T follicular helper cell (primary cell): ENCODE measurements around the gene AKR1D1.
"Not testable (repeated sequence)": the region's sequence is repeated elsewhere in the genome, so short reads cannot be mapped to it uniquely, and the experiment has no call there.

Experiments used
- DNase-seq: peaks from one replicate; pipeline ENCODE4 v3.0.0-alpha.2; 2020; ENCODE audit warnings: low read depth
- total RNA-seq, 2 experiments: gene quantifications; one replicate each; lab custom pipeline; 2026; lab: John Stamatoyannopoulos, UW

AKR1D1 gene, protein sequence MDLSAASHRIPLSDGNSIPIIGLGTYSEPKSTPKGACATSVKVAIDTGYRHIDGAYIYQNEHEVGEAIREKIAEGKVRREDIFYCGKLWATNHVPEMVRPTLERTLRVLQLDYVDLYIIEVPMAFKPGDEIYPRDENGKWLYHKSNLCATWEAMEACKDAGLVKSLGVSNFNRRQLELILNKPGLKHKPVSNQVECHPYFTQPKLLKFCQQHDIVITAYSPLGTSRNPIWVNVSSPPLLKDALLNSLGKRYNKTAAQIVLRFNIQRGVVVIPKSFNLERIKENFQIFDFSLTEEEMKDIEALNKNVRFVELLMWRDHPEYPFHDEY
- 0 reads per million in 2 experiments for total RNA-seq

- DNase-seq, result no peak
Measured at GRCh38 chr7:138076196-138076595, at the start of gene AKR1D1. Gene AKR1D1 (plus strand): TSS chr7:138076459. CDS start chr7:138076519, 60 bp downstream.

DNA sequence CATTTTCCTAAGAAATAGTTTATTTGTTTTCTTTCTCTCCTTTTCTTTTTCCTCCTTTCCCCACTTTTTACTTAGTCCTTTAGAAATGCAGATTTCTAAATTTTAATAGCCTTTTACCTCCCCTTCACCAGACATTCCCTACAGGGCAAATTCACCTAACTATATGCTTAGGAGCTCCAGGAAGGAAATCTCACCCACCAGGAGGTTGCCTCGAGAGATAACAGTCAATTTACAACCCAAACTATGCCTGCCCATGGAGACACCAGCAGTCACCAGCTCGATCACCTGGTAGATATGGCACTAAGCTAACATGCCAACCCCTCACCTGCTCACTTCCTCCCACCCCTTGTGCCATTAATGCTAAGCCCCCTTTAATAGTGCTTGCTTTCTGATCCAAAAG, 49.2 kb upstream of the AKR1D1 start:
- DNase-seq, result no peak

DNA sequence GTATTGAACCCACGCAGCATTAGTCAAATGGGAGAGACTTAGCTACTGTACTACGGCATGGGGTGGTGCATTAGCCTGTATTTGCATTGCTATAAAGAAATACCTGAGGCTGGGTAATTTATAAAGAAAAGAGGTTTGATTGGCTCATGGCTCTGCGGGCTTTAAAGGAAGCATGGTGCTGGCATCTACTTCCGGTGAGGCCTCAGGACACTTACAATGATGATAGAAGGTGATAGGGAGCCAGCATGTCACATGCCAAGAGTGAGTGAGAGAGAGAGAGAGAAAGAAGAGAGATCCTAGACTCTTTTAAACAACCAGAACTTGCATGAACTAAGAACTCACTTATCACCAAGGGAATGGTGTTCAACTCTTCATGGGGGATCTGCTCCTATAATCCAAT, 47.1 kb upstream of the AKR1D1 start:
- DNase-seq, result no peak

DNA sequence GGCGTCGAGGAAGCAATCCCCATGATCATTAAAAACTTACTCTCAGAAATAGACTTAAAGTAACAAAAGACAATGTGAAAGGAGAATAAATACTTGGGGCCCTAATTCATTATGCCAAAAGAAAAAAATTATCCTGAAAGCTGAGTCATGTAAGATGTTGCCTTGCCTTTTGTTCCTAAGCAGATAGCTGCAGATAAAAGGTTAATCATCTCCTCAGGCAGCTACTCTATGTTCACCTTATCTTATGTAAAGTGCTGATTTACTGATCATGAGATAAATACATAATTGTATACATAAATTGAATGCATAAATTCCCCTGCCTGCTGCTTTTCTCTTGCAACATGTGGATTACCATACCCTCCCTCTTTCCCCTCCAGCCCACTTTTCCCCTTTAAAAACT, 46.3 kb upstream of the AKR1D1 start:
- DNase-seq, result no peak

GRCh38 chr7:138030679-138031351, 45.4 kb upstream of the AKR1D1 start:
- DNase-seq, result no peak

- DNase-seq, result no peak
Measured at GRCh38 chr7:138032186-138032585, 44.1 kb upstream of the AKR1D1 start.

GRCh38 chr7:138032770-138033169, 43.5 kb upstream of the AKR1D1 start:
- no peak for DNase-seq

- no peak for DNase-seq
Measured at GRCh38 chr7:138033241-138033640, 43.0 kb upstream of the AKR1D1 start.

DNA sequence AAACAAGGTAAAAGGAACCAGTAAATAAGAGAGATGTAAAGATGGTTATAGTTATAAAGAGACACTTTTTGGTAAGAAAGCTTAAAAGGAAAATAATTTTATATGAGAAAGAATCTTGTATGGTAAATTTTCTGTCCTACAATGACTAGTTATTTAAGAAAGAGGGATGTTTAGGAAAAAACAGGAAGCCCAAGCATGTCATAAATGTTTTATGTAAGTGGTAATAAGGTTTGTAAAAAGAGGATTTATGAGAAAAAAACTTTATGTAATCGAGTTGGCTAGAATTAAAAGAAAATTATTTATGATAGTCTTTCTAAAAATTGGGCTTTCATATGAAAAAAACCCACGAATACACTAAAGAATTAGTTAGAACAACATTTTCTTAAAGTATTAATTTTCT, 40.1 kb upstream of the AKR1D1 start:
- DNase-seq, result no peak

- not testable (repeated sequence) for DNase-seq
Measured at GRCh38 chr7:138040063-138040462, 36.2 kb upstream of the AKR1D1 start.

- no peak for DNase-seq
Measured at GRCh38 chr7:138044897-138045296, 31.4 kb upstream of the AKR1D1 start.

- no peak for DNase-seq
Measured at GRCh38 chr7:138047907-138048306, 28.4 kb upstream of the AKR1D1 start.

GRCh38 chr7:138049505-138050116, 26.6 kb upstream of the AKR1D1 start:
- no peak for DNase-seq

GRCh38 chr7:138051712-138052247, 24.5 kb upstream of the AKR1D1 start:
- not testable (repeated sequence) for DNase-seq

DNA sequence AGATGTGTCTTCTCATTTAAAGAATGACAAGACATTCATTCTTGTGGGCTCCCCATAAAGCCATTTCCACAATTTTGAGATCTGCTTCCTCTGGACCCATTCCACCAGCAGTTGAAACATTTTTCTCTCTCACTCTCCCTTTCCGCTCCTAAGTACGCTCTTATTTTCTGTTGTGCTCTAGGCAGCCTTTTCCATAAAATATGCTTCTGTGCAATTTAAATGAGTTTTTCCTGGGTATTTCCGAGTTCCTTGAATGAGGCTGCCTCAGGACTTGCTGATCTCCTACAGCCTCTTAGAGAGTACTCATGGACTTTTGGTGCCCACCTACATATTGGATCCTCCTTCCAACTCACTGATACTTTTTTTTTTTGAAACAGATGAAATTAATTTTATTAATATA, 23.6 kb upstream of the AKR1D1 start:
- no peak for DNase-seq

GRCh38 chr7:138055698-138056097, 20.6 kb upstream of the AKR1D1 start:
- DNase-seq, result not testable (repeated sequence)

GRCh38 chr7:138063400-138063799, 12.9 kb upstream of the AKR1D1 start:
- no peak for DNase-seq

- no peak for DNase-seq
Measured at GRCh38 chr7:138064856-138065357, 11.4 kb upstream of the AKR1D1 start.

DNA sequence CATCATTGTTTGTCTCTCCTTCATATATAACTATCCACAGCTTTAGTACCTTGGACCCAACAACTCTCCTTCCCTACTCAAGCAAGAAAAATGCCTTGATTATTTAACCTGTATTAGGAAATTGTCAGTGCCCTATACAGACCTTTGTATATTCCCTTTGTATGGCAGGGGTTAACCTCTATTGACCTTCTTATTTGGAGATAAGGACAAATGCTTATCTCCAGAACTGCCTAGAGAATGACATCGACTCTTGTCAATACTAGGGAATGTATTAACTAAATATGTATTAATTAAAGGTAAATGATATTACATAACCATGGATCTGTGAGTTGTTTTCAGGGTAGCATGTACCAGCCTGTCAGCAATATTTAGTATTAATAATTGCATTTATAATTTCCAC, 10.4 kb upstream of the AKR1D1 start:
- DNase-seq, result no peak

DNA sequence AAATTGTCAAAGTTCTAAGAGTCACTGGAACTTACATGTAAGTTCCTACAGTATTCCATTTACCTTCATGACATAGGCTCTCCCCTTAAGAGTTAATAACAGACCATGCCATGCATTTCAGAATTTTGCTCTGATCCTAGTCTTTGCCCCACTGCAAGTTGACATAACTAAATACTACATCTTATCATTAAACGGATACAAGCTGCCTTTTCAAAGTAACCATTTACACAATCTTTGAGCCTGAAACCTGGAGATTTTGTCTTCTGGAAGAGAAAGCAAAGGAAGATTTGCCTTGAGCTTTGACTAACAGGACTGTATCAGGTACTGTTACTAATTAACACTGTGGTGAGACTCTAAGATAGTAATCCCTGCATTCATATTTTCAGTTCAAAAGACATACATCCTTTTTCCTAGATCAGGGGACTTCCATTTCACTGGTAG, 9.3 kb upstream of the AKR1D1 start:
- DNase-seq, result no peak

DNA sequence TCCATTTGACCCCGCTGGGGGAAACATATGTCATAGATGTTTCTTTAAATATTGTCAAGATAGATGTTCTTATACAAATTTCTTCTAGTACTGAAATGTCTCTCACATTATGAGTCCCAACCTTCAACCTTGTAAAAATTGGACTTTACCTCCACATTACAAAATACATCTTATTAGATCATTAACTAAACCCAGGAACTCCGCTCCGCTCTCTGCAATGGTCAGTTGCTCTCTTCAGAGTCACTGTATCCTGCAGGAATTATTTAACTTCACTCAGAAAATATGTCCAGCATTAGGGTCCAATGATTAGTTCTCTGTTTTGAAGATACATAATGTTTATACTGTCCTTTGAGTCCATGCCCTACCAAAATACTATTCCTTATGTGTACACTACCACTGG, 8.5 kb upstream of the AKR1D1 start:
- no peak for DNase-seq

DNA sequence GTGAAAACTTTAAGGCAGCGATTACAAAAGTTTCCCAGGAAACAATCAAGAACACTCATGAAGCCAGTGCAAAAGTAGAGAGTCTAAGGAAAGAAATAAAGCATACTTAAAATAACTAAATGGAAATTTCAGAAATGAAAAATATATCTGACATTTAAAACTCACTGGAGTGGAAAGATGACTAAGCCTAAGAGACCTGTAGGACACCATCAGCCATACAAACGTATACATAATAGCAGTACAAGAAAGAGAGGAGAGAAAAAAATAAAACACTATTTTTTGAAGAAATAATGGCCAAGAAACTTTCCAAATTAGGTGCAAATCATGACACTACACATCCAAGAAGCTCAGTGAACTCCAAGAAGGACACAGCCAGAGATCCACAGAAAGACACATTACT, 5.4 kb upstream of the AKR1D1 start:
- DNase-seq, result no peak

DNA sequence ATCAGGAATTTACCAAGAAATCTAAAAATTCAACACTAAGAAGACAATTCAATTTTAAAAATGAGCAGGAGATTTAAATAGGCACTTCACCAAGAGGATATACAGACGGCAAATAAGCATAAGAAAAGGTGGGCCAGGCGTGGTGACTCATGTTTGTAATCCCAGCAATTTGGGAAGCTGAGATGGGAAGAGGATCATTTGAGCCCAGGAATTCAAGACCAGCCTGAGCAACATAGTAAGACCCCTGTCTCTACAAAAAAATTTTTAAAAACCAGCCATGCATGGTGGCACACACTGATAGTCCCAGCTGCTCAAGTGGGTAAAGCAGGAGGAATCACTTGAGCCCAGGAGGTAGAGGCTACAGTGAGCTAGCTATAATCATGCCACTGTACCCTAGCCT, 3.5 kb upstream of the AKR1D1 start:
- no peak for DNase-seq
